HuH-7.5 (cell line): Measurements from ENCODE around the gene SNAPC5.

Source experiments
- DNase-seq: peaks from one replicate; pipeline ENCODE4 v3.0.0; 2011; ENCODE audit warnings: low spot score

Gene SNAPC5

GRCh38 chr15:66454143-66454542 is 43.4 kb downstream of the SNAPC5 start:
- DNase-seq, result no peak

GRCh38 chr15:66452971-66453580 is 44.5 kb downstream of the SNAPC5 start:
- no peak for DNase-seq

GRCh38 chr15:66452420-66452819 is 45.1 kb downstream of the SNAPC5 start:
- DNase-seq, result no peak
